IPS DF 19.7 (cell line): ENCODE data around the gene SORBS1.

Experiments
- DNase-seq: peaks from one replicate; pipeline ENCODE4 v3.0.0-alpha.2; 2013; ENCODE audit warnings: low read depth, low spot score

The SORBS1 gene

DNA sequence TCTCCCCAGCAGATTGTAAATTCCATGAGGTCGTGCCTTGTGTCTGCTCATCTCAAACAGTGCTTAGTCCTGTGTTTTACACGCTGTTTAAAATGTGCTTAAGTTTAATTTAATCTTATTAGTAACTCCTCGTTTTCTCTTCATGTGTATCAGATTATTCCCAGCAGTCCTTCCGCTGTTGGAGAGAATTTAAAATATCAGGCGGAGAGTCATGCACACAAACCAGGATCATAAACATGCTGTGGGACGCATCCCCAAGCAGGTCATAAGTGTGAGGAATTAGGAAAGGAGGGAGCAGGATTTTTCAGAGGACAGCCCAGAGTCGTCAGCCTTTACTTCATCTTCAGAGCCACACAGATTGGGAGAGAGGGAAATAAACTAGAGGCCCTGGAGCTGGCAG, 4.2 kb upstream of the SORBS1 start:
- no peak for DNase-seq

DNA sequence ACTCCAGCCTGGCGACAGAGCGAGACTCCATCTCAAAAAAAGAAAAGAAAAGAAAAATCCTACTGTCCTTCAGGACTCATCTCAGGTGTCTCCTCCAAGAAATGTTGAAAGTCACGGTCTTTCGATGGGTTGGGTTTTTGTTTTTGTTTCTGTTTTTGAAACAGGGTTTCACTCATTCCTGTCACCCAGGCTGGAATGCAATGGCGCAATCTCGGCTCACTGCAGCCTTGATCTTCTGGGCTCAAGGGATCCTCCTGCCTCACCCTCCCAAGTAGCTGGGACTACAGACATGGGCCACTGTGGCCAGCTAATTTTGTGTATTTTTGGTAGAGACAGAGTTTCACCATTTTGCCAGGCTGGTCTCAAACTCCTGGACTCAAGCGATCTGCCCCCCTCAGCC, 3.1 kb upstream of the SORBS1 start:
- DNase-seq, result no peak

- DNase-seq, result no peak
Observed at GRCh38 chr10:95562341-95562965, 1.3 kb upstream of the SORBS1 start.

DNA sequence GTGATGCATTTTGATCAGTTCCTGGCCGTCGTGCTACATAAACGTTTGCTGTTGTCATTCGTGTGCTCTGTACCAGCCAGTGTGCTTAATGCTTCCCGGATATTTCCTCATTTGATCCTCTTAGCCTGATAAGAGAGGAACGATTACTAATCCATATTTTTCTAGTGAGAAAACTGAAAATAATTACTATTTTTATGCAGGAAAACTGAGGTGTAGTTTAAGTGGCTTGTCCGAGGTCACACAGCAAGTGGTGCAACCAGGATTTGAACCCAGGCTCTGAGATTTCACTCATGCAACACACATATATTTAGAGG, 650 bp upstream of the SORBS1 start:
- no peak for DNase-seq

GRCh38 chr10:95560278-95561176, 644 bp downstream of the SORBS1 start:
- DNase-seq, result no peak

- DNase-seq, result no peak
Observed at GRCh38 chr10:95559896-95560277, 1.3 kb downstream of the SORBS1 start.

- DNase-seq, result no peak
Observed at GRCh38 chr10:95559471-95559870, 1.7 kb downstream of the SORBS1 start.

DNA sequence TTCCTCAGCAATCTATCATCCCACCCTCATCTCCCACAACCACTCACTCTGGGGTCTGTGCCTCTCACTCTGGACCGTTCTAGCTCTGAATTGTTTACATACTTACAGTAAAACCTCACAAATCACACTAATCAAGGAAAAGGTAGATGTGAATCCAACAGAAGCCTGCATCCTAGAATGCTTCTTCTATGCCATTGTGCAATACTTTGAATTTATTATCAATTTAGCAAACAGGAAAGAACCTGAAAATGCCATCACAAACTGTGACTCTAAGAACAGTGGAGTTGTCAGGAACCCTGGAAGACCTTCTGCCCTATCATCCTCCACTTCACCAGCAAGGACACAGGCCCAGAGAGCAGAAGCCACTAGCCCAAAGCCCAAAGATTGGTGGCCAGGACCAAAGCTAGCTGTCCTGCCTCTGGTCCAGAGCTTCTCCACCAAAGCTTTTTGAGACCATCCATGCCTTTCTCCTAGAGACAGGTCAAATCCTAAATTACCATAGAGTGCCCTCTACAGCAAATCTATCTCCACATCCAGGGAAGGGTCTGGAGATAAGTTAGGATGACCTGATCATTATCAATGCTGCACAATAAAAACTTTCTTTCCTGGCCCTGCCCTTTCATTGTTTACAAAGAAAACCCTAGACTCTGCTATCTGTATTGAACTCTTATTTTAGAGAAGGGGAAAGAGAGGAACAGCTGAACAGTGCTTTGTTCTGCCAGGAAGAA, 2.4 kb downstream of the SORBS1 start:
- no peak for DNase-seq

DNA sequence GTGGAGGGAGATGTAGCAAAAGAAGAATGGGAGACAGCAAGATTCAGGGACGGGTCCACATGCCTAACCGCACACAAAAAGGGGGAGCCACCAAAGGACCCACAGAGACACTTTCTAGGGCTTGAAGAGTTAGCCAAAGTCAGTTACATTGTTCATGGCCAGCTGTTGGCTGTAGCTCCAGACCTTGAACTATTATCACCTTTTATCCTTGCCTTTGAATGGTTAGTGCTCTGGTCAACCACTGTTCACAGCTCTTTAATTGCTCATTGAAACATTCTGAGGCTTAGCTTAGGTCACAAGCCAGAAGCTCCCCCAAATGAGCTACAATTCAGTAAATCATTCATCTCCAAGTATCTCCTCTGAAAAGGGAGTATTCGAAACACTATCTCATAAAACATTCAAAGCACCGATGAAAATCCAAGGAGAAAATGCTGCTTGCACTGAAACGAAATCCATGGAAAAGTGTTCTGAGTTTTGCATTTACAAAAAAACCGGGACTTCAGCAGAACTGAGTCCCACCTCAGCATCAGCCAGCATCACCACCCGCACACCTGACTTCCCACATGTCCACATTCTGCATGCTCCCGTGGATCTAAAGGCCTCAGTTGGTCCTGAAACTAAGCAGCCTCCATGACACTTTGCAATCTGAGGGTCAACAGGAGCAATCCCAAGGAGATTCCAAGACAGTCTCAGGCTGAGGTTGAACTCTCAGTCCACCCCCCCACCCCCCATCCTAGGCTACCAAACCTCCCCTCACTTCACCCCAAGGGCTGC, 4.0 kb downstream of the SORBS1 start:
- DNase-seq, result no peak

- no peak for DNase-seq
Observed at GRCh38 chr10:95553674-95554073, 7.5 kb downstream of the SORBS1 start.

- no peak for DNase-seq
Observed at GRCh38 chr10:95552679-95553342, 8.4 kb downstream of the SORBS1 start.

GRCh38 chr10:95550073-95550672, 11.0 kb downstream of the SORBS1 start:
- DNase-seq, result no peak

DNA sequence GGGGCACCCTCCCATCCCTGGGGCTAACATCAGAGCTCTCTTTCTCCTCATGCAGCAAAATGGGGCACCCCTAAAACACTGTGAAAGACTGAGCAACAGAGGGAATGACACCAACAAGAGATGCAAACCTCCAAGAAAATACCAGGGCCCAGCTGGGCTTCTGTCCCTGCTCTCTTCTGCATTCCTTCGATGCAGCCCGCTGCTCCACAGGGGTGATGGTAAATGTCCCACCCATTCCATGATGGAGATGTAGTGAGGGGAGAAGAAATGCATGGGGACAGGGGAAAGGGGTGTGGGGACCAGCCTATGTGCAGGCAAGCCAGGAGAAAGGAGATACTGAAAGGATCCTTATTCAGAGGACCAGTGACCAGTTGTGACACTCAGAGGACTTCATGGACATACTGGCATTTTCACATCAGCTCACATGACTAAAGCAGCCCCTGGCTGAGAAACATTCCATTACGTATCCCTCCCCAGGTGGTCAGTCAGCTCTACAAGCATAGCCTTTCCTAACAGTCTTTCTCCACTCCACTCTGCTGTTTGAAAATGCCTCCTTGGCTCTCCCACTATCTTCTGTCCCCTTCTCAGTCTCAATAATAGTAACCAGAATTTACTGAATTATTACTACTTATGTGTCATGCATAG, 13.3 kb downstream of the SORBS1 start:
- no peak for DNase-seq

GRCh38 chr10:95547197-95547596, 14.0 kb downstream of the SORBS1 start:
- no peak for DNase-seq

DNA sequence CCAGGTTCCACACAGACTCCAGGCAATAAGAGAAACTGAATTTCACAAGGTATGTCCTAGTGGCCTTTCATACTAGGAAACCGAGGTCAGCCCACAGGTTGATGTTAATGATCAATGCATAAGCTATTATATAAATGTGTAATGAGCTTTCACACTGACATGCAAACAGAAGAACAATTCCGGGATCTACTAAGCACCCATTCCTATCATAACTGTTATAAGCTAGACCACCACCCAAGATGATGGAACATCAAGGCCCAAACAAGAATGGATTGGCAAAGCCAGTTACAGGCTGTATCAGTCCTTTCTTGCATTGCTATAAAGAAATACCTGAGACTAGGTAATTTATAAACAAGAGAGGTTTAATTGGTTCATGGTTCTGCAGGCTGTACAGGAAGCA, 15.2 kb downstream of the SORBS1 start:
- no peak for DNase-seq

GRCh38 chr10:95544783-95545500, 16.2 kb downstream of the SORBS1 start:
- no peak for DNase-seq

GRCh38 chr10:95543459-95543858, 17.7 kb downstream of the SORBS1 start:
- DNase-seq, result no peak

DNA sequence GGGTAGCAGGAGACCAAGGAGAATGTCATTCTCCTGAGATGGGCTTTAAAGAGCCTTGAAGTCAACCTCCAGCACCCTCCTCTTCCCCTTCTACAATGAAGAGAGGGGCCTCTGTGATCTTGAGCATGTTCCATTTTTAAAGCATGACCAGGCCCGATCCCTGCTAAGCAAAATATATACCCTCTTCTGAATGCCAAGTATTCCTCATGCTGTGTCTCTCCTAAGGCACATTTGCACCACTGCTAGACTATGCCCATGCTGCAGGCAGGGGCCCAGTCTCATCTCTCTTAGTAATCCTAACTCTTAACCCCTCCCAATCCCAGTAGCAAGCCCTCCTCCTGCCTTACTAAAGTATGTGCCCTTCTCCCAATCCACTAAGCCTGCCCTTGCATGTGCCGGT, 18.4 kb downstream of the SORBS1 start:
- DNase-seq, result no peak

GRCh38 chr10:95542330-95542729, 18.8 kb downstream of the SORBS1 start:
- DNase-seq, result no peak

GRCh38 chr10:95540514-95541052, 20.6 kb downstream of the SORBS1 start:
- no peak for DNase-seq
